SK-N-SH (cell line): ENCODE results near the gene SLC47A2.

Source experiments
- CTCF ChIP-seq: fragments of 200-600 bp; sonication (generic); IDR thresholded peaks from 2 replicates; pipeline ENCODE4 v1.6.1; 2017; ENCODE audit warnings: antibody characterized with exemption, mild to moderate bottlenecking, moderate library complexity
- EP300 ChIP-seq, 2 experiments: IDR thresholded peaks; 2 replicates each; pipeline versions ENCODE4 v1.4.0 to v1.6.1; 2012; ENCODE audit warnings: borderline replicate concordance in 1 of 2, low read depth in 1 of 2, low read length in 1 of 2
- EZH2phosphoT487 ChIP-seq: fragments of 200-600 bp; sonication (generic); IDR thresholded peaks from 2 replicates; pipeline ENCODE4 v1.6.1; 2017; ENCODE audit warnings: low read depth, mixed run types, mild to moderate bottlenecking, antibody characterized with exemption, moderate library complexity, borderline replicate concordance
- MAX ChIP-seq: IDR thresholded peaks from 2 replicates; pipeline ENCODE4 v1.4.0; 2012; ENCODE audit warnings: low read depth

GRCh38 chr17:19748807-19749193 is 32.4 kb upstream of the SLC47A2 start:
- no peak for TF ChIP-seq CTCF
- TF ChIP-seq MAX = no peak
- TF ChIP-seq EP300 (IDR thresholded peaks at IDR 0.05; ENCODE audit: borderline replicate concordance in 1 of 2, low read depth in 1 of 2, low read length in 1 of 2) = no peak
- no peak for TF ChIP-seq EZH2phosphoT487
